ENCODE results near the gene ESR1.
"Not testable (repeated sequence)": the region's sequence is repeated elsewhere in the genome, so short reads cannot be mapped to it uniquely, and the experiment has no call there.

ESR1 gene

GRCh38 chr6:152099446-152100182 lies 292.1 kb downstream of the ESR1 start:
- no peak for DNase-seq

- DNase-seq = peak; percentile 43
Observed at GRCh38 chr6:152100183-152100618, 292.7 kb downstream of the ESR1 start.

GRCh38 chr6:152107973-152108372 lies 300.5 kb downstream of the ESR1 start:
- no peak for DNase-seq

- no peak for DNase-seq
Observed at GRCh38 chr6:152110886-152111820, 303.7 kb downstream of the ESR1 start.

- DNase-seq = no peak
Observed at GRCh38 chr6:152112491-152113261, 305.2 kb downstream of the ESR1 start.

GRCh38 chr6:152117156-152118133 lies 310.0 kb downstream of the ESR1 start:
- DNase-seq = no peak

GRCh38 chr6:152118224-152118623 lies 310.7 kb downstream of the ESR1 start:
- DNase-seq = no peak

GRCh38 chr6:152118678-152119077 lies 311.2 kb downstream of the ESR1 start:
- peak; percentile 6 for DNase-seq

GRCh38 chr6:152119831-152120230 lies 312.3 kb downstream of the ESR1 start:
- DNase-seq = no peak

- no peak for DNase-seq
Observed at GRCh38 chr6:152121910-152122309, 314.4 kb downstream of the ESR1 start.

- no peak for DNase-seq
Observed at GRCh38 chr6:152122434-152122833, 315.0 kb downstream of the ESR1 start.

- DNase-seq = no peak
Observed at GRCh38 chr6:152123076-152123475, 315.6 kb downstream of the ESR1 start.

GRCh38 chr6:152124429-152125074 lies 317.1 kb downstream of the ESR1 start:
- peak; percentile 74 for DNase-seq

- no peak for DNase-seq
Observed at GRCh38 chr6:152127432-152128165, 320.1 kb downstream of the ESR1 start.

GRCh38 chr6:152129691-152130151 lies 322.2 kb downstream of the ESR1 start:
- no peak for DNase-seq

- DNase-seq = no peak
Observed at GRCh38 chr6:152130441-152130840, 323.0 kb downstream of the ESR1 start.

GRCh38 chr6:152135755-152136448 lies 328.4 kb downstream of the ESR1 start:
- DNase-seq = no peak

- no peak for DNase-seq
Observed at GRCh38 chr6:152136449-152136825, 329.0 kb downstream of the ESR1 start.

GRCh38 chr6:152138344-152138743 lies 330.9 kb downstream of the ESR1 start:
- not testable (repeated sequence) for DNase-seq

GRCh38 chr6:152142105-152142504 lies 334.6 kb downstream of the ESR1 start:
- DNase-seq = no peak
